Neutrophil (primary cell): ENCODE data around the gene ARHGEF16.

ENCODE experiments used
- H3K27ac ChIP-seq: fragments of 200-600 bp; sonication (generic); 2 replicates; pipeline ENCODE4 v1.5.1; 2016; ENCODE audit warnings: mild to moderate bottlenecking, moderate library complexity
- H3K27me3 ChIP-seq: fragments of 200-600 bp; sonication (generic); 2 replicates; pipeline ENCODE4 v1.6.0; 2016; ENCODE audit warnings: mild to moderate bottlenecking
- H3K36me3 ChIP-seq: fragments of 200-600 bp; sonication (generic); 2 replicates; pipeline ENCODE4 v1.5.1; 2017
- H3K4me1 ChIP-seq, 2 experiments: fragments of 200-600 bp in 1 of 2; sonication (generic) in 1 of 2; 1 replicate in 1 of 2; 2 replicates in 1 of 2; pipeline versions ENCODE4 v1.5.1 to v1.6.1; 2013 to 2016; ENCODE audit warnings: low read depth in 1 of 2, low read length in 1 of 2, mild to moderate bottlenecking in 1 of 2, moderate library complexity in 1 of 2; ENCODE audit not compliant: control insufficient read depth in 1 of 2, insufficient read depth in 1 of 2
- H3K4me3 ChIP-seq, 2 experiments: fragments of 200-600 bp in 1 of 2; sonication (generic) in 1 of 2; 1 replicate in 1 of 2; 2 replicates in 1 of 2; pipeline ENCODE4 v1.5.1; 2013 to 2016; ENCODE audit warnings: low read depth in 1 of 2, low read length in 1 of 2, mild to moderate bottlenecking in 1 of 2, moderate library complexity in 1 of 2
- H3K9me3 ChIP-seq: fragments of 200-600 bp; sonication (generic); 2 replicates; pipeline ENCODE4 v1.5.1; 2016
- TF ChIP-seq, protein P1 (sequence below): fragments of 200-600 bp; sonication (generic); IDR thresholded peaks from 2 replicates; pipeline ENCODE4 v1.5.1; 2016; ENCODE audit warnings: antibody characterized with exemption

The ARHGEF16 gene

GRCh38 chr1:3506041-3506440 lies 51.6 kb downstream of the ARHGEF16 start:
- peaks cover 89% of the 10 kb centered on the region for H3K36me3 ChIP-seq
- no peaks in the 10 kb centered on the region for H3K9me3 ChIP-seq
- H3K4me3 ChIP-seq = no peak overlapping the region
- TF ChIP-seq, protein P1, sequence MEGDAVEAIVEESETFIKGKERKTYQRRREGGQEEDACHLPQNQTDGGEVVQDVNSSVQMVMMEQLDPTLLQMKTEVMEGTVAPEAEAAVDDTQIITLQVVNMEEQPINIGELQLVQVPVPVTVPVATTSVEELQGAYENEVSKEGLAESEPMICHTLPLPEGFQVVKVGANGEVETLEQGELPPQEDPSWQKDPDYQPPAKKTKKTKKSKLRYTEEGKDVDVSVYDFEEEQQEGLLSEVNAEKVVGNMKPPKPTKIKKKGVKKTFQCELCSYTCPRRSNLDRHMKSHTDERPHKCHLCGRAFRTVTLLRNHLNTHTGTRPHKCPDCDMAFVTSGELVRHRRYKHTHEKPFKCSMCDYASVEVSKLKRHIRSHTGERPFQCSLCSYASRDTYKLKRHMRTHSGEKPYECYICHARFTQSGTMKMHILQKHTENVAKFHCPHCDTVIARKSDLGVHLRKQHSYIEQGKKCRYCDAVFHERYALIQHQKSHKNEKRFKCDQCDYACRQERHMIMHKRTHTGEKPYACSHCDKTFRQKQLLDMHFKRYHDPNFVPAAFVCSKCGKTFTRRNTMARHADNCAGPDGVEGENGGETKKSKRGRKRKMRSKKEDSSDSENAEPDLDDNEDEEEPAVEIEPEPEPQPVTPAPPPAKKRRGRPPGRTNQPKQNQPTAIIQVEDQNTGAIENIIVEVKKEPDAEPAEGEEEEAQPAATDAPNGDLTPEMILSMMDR = no peak
- no peaks in the 10 kb centered on the region for H3K4me1 ChIP-seq
- H3K27ac ChIP-seq = no peak overlapping the region
- H3K27me3 ChIP-seq = no peaks in the 10 kb centered on the region

GRCh38 chr1:3506943-3507342 lies 52.5 kb downstream of the ARHGEF16 start:
- no peak overlapping the region for H3K27ac ChIP-seq
- no peaks in the 10 kb centered on the region for H3K9me3 ChIP-seq
- no peak overlapping the region for H3K4me3 ChIP-seq
- TF ChIP-seq, protein P1 = no peak
- no peaks in the 10 kb centered on the region for H3K27me3 ChIP-seq
- no peaks in the 10 kb centered on the region for H3K4me1 ChIP-seq
- H3K36me3 ChIP-seq = peaks cover 98% of the 10 kb centered on the region

DNA sequence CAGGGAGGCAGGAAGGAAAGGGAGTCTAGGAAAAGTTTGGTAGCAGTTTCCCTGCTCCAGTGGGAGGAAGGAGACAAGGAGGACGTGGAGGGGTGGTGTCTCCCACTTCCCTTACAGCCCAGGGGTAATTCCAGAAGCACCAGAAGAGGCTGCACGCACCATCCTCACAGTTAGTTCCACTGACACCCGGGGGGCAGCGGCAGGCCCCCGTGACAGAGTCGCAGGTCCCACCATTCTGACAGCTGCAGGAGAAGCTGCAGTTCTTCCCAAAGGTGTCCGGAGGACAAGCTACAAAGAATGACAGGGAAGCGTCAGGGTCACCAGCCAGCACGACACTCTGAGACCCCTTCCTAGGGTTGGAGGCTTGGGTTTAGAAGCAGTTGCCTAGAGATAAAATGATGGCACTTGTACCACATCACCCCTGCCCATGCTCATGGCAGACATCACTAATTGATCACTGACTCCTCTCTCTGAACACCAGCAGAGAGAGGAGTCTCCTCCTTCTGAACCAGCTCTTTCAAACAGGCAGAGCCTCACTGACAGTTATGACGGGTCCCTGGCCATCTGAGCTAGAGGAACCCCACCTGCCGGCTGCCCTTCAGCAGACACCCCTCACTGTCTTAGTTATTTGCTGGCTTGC lies 53.3 kb downstream of the ARHGEF16 start:
- no peaks in the 10 kb centered on the region for H3K27me3 ChIP-seq
- peaks cover 99% of the 10 kb centered on the region for H3K36me3 ChIP-seq
- H3K4me3 ChIP-seq = no peak overlapping the region
- H3K4me1 ChIP-seq = no peaks in the 10 kb centered on the region
- H3K9me3 ChIP-seq = no peaks in the 10 kb centered on the region
- TF ChIP-seq, protein P1 = no peak
- no peak overlapping the region for H3K27ac ChIP-seq

DNA sequence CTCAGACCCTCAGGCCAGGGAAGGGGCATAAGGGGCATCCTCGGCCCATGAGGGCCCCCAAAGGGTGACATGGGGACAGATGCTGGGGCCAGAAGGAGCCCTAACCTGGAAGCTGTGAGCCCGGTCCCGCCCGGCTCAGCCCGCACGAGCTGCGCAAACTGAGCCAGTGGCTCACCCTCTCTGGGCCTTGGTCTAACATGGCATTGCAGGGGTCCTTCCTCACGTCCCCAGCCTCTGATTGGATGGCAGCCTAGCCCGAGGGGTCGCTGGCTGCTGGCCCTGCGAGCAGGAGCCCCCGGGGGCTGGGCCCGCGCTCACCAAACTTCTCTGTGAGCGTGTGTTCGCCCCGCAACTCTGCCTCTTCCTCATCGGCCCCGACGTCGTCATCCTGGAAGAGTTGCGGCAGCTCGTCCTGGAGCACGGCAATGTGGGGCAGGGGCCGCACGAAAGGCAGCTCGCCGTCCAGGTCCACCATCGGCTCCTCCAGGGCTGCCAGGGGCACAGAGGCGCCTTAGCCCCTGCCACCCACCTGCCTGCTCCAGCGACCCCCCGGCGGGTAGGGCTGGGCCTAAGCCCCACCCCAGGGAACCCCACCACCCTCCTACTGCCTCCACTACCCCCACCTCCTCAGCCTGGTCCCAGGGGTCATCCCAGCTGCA lies 54.4 kb downstream of the ARHGEF16 start:
- Histone ChIP-seq H3K27ac (no peak overlapping the region), H3K4me1 (no peaks in the 10 kb centered on the region), H3K9me3 (no peaks in the 10 kb centered on the region), H3K36me3 (peaks cover 93% of the 10 kb centered on the region), H3K27me3 (no peaks in the 10 kb centered on the region), H3K4me3 (no peak overlapping the region)
- TF ChIP-seq, protein P1 = no peak

GRCh38 chr1:3509721-3510120 lies 55.3 kb downstream of the ARHGEF16 start:
- H3K9me3 ChIP-seq = no peaks in the 10 kb centered on the region
- no peaks in the 10 kb centered on the region for H3K4me1 ChIP-seq
- TF ChIP-seq, protein P1 = no peak
- H3K27me3 ChIP-seq = no peaks in the 10 kb centered on the region
- peaks cover 91% of the 10 kb centered on the region for H3K36me3 ChIP-seq
- H3K27ac ChIP-seq = no peak overlapping the region
- no peak overlapping the region for H3K4me3 ChIP-seq
